ENCODE data around the gene CDH23.

Gene CDH23

GRCh38 chr10:71370031-71370430 is 26.7 kb upstream of the CDH23 start:
- Histone ChIP-seq H3K9ac (ENCODE audit: low read length) (no peak overlapping the region), H3K9me3 (ENCODE audit: low read length) (no peaks in the 10 kb centered on the region), H3K4me1 (ENCODE audit: insufficient read depth, low read length) (no peaks in the 10 kb centered on the region)

DNA sequence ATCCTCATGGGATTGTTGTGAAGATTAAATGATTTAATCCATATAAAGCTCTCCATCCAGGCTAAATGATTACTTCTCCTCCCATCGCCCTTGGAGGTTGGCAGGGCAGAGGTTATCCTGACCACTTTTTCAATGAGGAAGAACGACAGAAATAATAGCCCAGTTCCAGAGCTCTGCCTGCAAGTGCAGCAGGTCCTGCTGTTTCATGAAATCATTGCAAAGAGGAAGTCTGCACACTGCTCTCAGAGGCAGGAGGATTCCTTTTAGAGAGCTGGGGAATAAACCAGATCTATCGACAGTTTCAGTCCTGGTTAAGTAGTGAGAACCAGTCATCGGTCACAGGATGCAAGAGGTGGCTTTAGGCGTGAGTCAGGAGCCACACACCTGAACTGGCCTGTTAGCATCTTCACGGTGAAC is 25.0 kb upstream of the CDH23 start:
- H3K9ac ChIP-seq (ENCODE audit: low read length), result no peak overlapping the region
- no peaks in the 10 kb centered on the region for H3K9me3 ChIP-seq (ENCODE audit: low read length)
- H3K36me3 ChIP-seq (ENCODE audit: insufficient read depth, low read length), result no peaks in the 10 kb centered on the region
- H3K4me3 ChIP-seq (ENCODE audit: low read depth in 1 of 2, low read length in 2 of 2), result no peak overlapping the region
- no peaks in the 10 kb centered on the region for H3K4me1 ChIP-seq (ENCODE audit: insufficient read depth, low read length)
- no peaks in the 10 kb centered on the region for H3K27me3 ChIP-seq (ENCODE audit: control insufficient read depth in 1 of 2, insufficient read depth in 2 of 2, low read length in 2 of 2)
- H3K27ac ChIP-seq (ENCODE audit: low read depth, low read length), result no peak overlapping the region

More at GRCh38 chr10:71370031-71370430, 26.7 kb upstream of the CDH23 start:
- Histone ChIP-seq H3K27me3 (ENCODE audit: control insufficient read depth in 1 of 2, insufficient read depth in 2 of 2, low read length in 2 of 2) (no peaks in the 10 kb centered on the region), H3K4me3 (ENCODE audit: low read depth in 1 of 2, low read length in 2 of 2) (no peak overlapping the region), H3K27ac (ENCODE audit: low read depth, low read length) (no peak overlapping the region), H3K36me3 (ENCODE audit: insufficient read depth, low read length) (no peaks in the 10 kb centered on the region)

GRCh38 chr10:71372882-71373495 is 23.7 kb upstream of the CDH23 start:
- Histone ChIP-seq H3K27me3 (ENCODE audit: control insufficient read depth in 1 of 2, insufficient read depth in 2 of 2, low read length in 2 of 2) (no peaks in the 10 kb centered on the region), H3K9me3 (ENCODE audit: low read length) (no peaks in the 10 kb centered on the region), H3K27ac (ENCODE audit: low read depth, low read length) (no peak overlapping the region), H3K4me1 (ENCODE audit: insufficient read depth, low read length) (peaks cover 4% of the 10 kb centered on the region), H3K36me3 (ENCODE audit: insufficient read depth, low read length) (no peaks in the 10 kb centered on the region), H3K9ac (ENCODE audit: low read length) (no peak overlapping the region), H3K4me3 (ENCODE audit: low read depth in 1 of 2, low read length in 2 of 2) (no peak overlapping the region)

GRCh38 chr10:71374481-71375233 is 22.1 kb upstream of the CDH23 start:
- Histone ChIP-seq H3K27ac (ENCODE audit: low read depth, low read length) (no peak overlapping the region), H3K4me3 (ENCODE audit: low read depth in 1 of 2, low read length in 2 of 2) (no peak overlapping the region), H3K27me3 (ENCODE audit: control insufficient read depth in 1 of 2, insufficient read depth in 2 of 2, low read length in 2 of 2) (no peaks in the 10 kb centered on the region), H3K9me3 (ENCODE audit: low read length) (no peaks in the 10 kb centered on the region), H3K4me1 (ENCODE audit: insufficient read depth, low read length) (peaks cover 4% of the 10 kb centered on the region), H3K9ac (ENCODE audit: low read length) (no peak overlapping the region), H3K36me3 (ENCODE audit: insufficient read depth, low read length) (no peaks in the 10 kb centered on the region)

DNA sequence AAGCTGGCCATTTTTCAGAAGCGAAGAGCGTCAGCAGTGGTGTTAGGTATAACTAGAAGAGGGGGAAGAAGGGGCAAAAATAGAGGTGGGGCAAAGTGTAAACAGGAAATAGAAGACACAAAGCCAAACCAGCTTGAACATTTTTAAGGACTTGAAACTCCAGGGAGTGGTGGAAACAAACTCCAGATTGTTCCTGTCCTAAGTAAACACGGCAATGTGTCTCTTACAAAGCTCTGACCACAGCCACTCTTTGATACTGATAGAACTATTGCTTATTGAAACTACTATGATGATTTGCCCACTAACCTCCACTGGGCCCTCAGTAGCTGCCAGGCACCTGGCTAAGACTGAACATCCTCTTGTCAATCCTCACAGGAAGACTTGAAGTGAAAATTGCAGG is 20.8 kb upstream of the CDH23 start:
- Histone ChIP-seq H3K27me3 (ENCODE audit: control insufficient read depth in 1 of 2, insufficient read depth in 2 of 2, low read length in 2 of 2) (no peaks in the 10 kb centered on the region), H3K36me3 (ENCODE audit: insufficient read depth, low read length) (no peaks in the 10 kb centered on the region), H3K27ac (ENCODE audit: low read depth, low read length) (no peak overlapping the region), H3K9me3 (ENCODE audit: low read length) (no peaks in the 10 kb centered on the region), H3K9ac (ENCODE audit: low read length) (no peak overlapping the region), H3K4me1 (ENCODE audit: insufficient read depth, low read length) (peaks cover 4% of the 10 kb centered on the region), H3K4me3 (ENCODE audit: low read depth in 1 of 2, low read length in 2 of 2) (no peak overlapping the region)

DNA sequence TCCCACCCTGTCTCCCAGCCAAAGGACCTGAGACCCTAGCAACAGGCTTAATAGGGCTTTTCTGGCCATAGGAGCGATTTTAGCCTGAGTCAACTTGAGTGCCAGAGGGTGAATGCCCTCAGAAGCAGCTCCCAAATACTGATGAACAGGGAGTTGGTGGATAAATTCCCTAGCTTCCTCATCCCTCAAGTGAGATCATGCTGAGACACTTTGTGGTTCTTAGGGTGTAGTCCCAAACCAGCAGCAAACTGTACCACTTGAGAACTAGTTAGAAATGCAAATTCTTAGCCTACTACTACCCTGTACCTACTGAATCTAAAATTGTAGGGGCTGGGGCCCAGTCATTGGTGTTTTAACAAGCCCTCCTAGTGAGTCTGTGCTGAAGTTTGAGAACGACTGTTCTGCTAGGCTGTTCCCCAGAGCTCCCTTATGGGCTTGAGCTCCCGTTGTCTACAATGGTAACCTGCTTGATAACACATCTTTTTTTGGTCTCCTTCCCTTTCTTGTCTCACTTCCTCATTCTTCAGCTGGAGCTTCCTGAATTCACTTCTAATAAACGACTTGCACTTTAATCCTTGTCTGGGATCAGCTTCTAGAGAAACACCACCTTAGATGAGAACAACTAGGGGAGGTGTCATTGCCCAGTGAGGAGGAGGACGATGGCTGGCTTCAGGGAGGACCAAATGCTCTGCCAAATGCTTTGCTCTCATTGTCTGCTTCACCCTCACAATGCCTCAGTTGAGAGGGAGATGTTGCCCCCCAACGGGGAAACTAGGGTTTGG is 18.2 kb upstream of the CDH23 start:
- no peak overlapping the region for H3K4me3 ChIP-seq (ENCODE audit: low read depth in 1 of 2, low read length in 2 of 2)
- no peak overlapping the region for H3K27ac ChIP-seq (ENCODE audit: low read depth, low read length)
- no peak overlapping the region for H3K9ac ChIP-seq (ENCODE audit: low read length)
- no peaks in the 10 kb centered on the region for H3K27me3 ChIP-seq (ENCODE audit: control insufficient read depth in 1 of 2, insufficient read depth in 2 of 2, low read length in 2 of 2)
- no peaks in the 10 kb centered on the region for H3K9me3 ChIP-seq (ENCODE audit: low read length)
- no peaks in the 10 kb centered on the region for H3K36me3 ChIP-seq (ENCODE audit: insufficient read depth, low read length)
- peaks cover 4% of the 10 kb centered on the region for H3K4me1 ChIP-seq (ENCODE audit: insufficient read depth, low read length)

DNA sequence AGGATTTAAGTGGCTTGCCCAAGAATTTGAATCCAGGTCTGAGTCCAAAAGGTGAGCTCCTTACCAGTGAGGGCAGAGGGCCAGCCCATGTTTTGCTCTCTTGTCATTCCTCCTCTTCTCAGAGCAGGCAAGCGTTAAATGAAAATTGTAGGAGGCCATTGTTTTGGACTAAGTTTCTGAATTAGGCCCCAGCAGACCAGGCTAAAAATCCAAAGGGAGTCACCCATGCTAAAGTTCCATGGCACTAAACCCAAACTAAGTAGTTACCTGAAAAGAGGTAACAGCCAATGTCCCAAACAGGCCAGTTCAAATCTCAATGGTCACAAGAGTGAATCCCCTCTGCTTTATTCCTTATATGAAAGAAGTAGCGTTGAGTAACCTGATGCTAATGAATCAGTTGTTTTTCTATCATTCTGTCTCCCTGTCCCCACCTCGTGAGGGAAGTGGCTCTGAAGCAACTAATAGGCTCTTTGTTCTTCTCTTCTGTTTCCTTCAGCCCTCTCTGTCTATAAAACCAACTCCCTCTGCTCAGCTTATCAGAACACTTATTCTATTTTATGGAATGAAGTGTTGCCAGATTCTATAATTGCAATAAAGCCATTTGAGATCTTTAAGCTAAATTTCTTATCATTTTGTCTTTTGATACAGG is 17.5 kb upstream of the CDH23 start:
- no peaks in the 10 kb centered on the region for H3K27me3 ChIP-seq (ENCODE audit: control insufficient read depth in 1 of 2, insufficient read depth in 2 of 2, low read length in 2 of 2)
- H3K4me3 ChIP-seq (ENCODE audit: low read depth in 1 of 2, low read length in 2 of 2), result no peak overlapping the region
- no peaks in the 10 kb centered on the region for H3K9me3 ChIP-seq (ENCODE audit: low read length)
- no peaks in the 10 kb centered on the region for H3K36me3 ChIP-seq (ENCODE audit: insufficient read depth, low read length)
- no peak overlapping the region for H3K27ac ChIP-seq (ENCODE audit: low read depth, low read length)
- H3K9ac ChIP-seq (ENCODE audit: low read length), result no peak overlapping the region
- H3K4me1 ChIP-seq (ENCODE audit: insufficient read depth, low read length), result peaks cover 4% of the 10 kb centered on the region

GRCh38 chr10:71380841-71381240 is 15.9 kb upstream of the CDH23 start:
- no peak overlapping the region for H3K4me3 ChIP-seq (ENCODE audit: low read depth in 1 of 2, low read length in 2 of 2)
- H3K9ac ChIP-seq (ENCODE audit: low read length), result no peak overlapping the region
- no peaks in the 10 kb centered on the region for H3K27me3 ChIP-seq (ENCODE audit: control insufficient read depth in 1 of 2, insufficient read depth in 2 of 2, low read length in 2 of 2)
- no peak overlapping the region for H3K27ac ChIP-seq (ENCODE audit: low read depth, low read length)
- H3K4me1 ChIP-seq (ENCODE audit: insufficient read depth, low read length), result peaks cover 4% of the 10 kb centered on the region
- H3K36me3 ChIP-seq (ENCODE audit: insufficient read depth, low read length), result no peaks in the 10 kb centered on the region
- H3K9me3 ChIP-seq (ENCODE audit: low read length), result no peaks in the 10 kb centered on the region

- Histone ChIP-seq H3K27me3 (ENCODE audit: control insufficient read depth in 1 of 2, insufficient read depth in 2 of 2, low read length in 2 of 2) (no peaks in the 10 kb centered on the region), H3K36me3 (ENCODE audit: insufficient read depth, low read length) (no peaks in the 10 kb centered on the region), H3K27ac (ENCODE audit: low read depth, low read length) (no peak overlapping the region), H3K4me3 (ENCODE audit: low read depth in 1 of 2, low read length in 2 of 2) (no peak overlapping the region), H3K4me1 (ENCODE audit: insufficient read depth, low read length) (peaks cover 4% of the 10 kb centered on the region), H3K9me3 (ENCODE audit: low read length) (no peaks in the 10 kb centered on the region), H3K9ac (ENCODE audit: low read length) (no peak overlapping the region)
Measured at GRCh38 chr10:71381611-71382010, 15.1 kb upstream of the CDH23 start.

GRCh38 chr10:71382028-71382427 is 14.7 kb upstream of the CDH23 start:
- no peaks in the 10 kb centered on the region for H3K36me3 ChIP-seq (ENCODE audit: insufficient read depth, low read length)
- H3K4me1 ChIP-seq (ENCODE audit: insufficient read depth, low read length), result peaks cover 4% of the 10 kb centered on the region
- no peaks in the 10 kb centered on the region for H3K9me3 ChIP-seq (ENCODE audit: low read length)
- no peak overlapping the region for H3K27ac ChIP-seq (ENCODE audit: low read depth, low read length)
- H3K27me3 ChIP-seq (ENCODE audit: control insufficient read depth in 1 of 2, insufficient read depth in 2 of 2, low read length in 2 of 2), result no peaks in the 10 kb centered on the region
- H3K9ac ChIP-seq (ENCODE audit: low read length), result no peak overlapping the region
- no peak overlapping the region for H3K4me3 ChIP-seq (ENCODE audit: low read depth in 1 of 2, low read length in 2 of 2)

GRCh38 chr10:71382757-71383156 is 14.0 kb upstream of the CDH23 start:
- Histone ChIP-seq H3K4me3 (ENCODE audit: low read depth in 1 of 2, low read length in 2 of 2) (no peak overlapping the region), H3K9ac (ENCODE audit: low read length) (no peak overlapping the region), H3K9me3 (ENCODE audit: low read length) (no peaks in the 10 kb centered on the region)

More at GRCh38 chr10:71382757-71383156, 14.0 kb upstream of the CDH23 start:
- Histone ChIP-seq H3K4me1 (ENCODE audit: insufficient read depth, low read length) (peaks cover 2% of the 10 kb centered on the region), H3K36me3 (ENCODE audit: insufficient read depth, low read length) (no peaks in the 10 kb centered on the region), H3K27ac (ENCODE audit: low read depth, low read length) (no peak overlapping the region), H3K27me3 (ENCODE audit: control insufficient read depth in 1 of 2, insufficient read depth in 2 of 2, low read length in 2 of 2) (no peaks in the 10 kb centered on the region)
